DOHH2 (cell line): ENCODE data around the gene SCUBE1.

Experiments
- H3F3A ChIP-seq: fragments of 200-600 bp; sonication (generic), shearing (Covaris generic); 2 replicates; pipeline ENCODE4 v1.6.0; 2016; ENCODE audit warnings: antibody characterized with exemption, mild to moderate bottlenecking; ENCODE audit not compliant: control insufficient read depth, insufficient read depth
- H3K27ac ChIP-seq: fragments of 200-600 bp; sonication (generic); 2 replicates; pipeline ENCODE4 v1.5.1; 2014; ENCODE audit warnings: low read depth, mild to moderate bottlenecking, low read length, moderate library complexity
- H3K27me3 ChIP-seq: fragments of 200-600 bp; sonication (generic); 2 replicates; pipeline ENCODE4 v1.6.1; 2014; ENCODE audit warnings: mild to moderate bottlenecking, low read length, mixed read lengths; ENCODE audit not compliant: control insufficient read depth
- H3K36me3 ChIP-seq: fragments of 200-600 bp; sonication (generic); 2 replicates; pipeline ENCODE4 v1.6.1; 2014; ENCODE audit warnings: mild to moderate bottlenecking, low read length, moderate library complexity, mixed read lengths; ENCODE audit not compliant: control insufficient read depth
- H3K4me1 ChIP-seq: fragments of 200-600 bp; sonication (generic); 2 replicates; pipeline ENCODE4 v1.6.1; 2014; ENCODE audit warnings: mild to moderate bottlenecking, low read length, mixed read lengths; ENCODE audit not compliant: control insufficient read depth
- H3K4me2 ChIP-seq: fragments of 200-600 bp; sonication (generic); 2 replicates; pipeline ENCODE4 v1.6.0; 2014; ENCODE audit warnings: mild to moderate bottlenecking, low read length, moderate library complexity
- H3K4me3 ChIP-seq: fragments of 200-600 bp; sonication (generic); 2 replicates; pipeline ENCODE4 v1.5.1; 2014; ENCODE audit warnings: mild to moderate bottlenecking, low read length, mixed read lengths
- H3K79me2 ChIP-seq: fragments of 200-600 bp; sonication (generic); 2 replicates; pipeline ENCODE4 v1.6.1; 2014; ENCODE audit warnings: mild to moderate bottlenecking, low read length, mixed read lengths; ENCODE audit not compliant: control insufficient read depth
- H3K9me2 ChIP-seq: fragments of 200-600 bp; sonication (generic); replicated peaks from 2 replicates; pipeline ENCODE4 v1.6.1; 2014; ENCODE audit warnings: mild to moderate bottlenecking, low read length, mixed read lengths; ENCODE audit not compliant: control insufficient read depth
- H3K9me3 ChIP-seq: fragments of 200-600 bp; sonication (generic); 2 replicates; pipeline ENCODE4 v1.6.1; 2014; ENCODE audit warnings: antibody characterized with exemption, low read length, mixed read lengths; ENCODE audit not compliant: control insufficient read depth, insufficient read depth
- H4K20me1 ChIP-seq: fragments of 200-600 bp; sonication (generic); 2 replicates; pipeline ENCODE4 v1.6.0; 2014; ENCODE audit warnings: low read depth, mild to moderate bottlenecking, antibody characterized with exemption, low read length, moderate library complexity; ENCODE audit not compliant: control insufficient read depth, insufficient read depth
- CTCF ChIP-seq: fragments of 200-600 bp; sonication (generic); IDR thresholded peaks from one replicate; pipeline ENCODE4 v1.5.1; 2014; ENCODE audit warnings: antibody characterized with exemption, mild to moderate bottlenecking, low read depth, low read length; ENCODE audit not compliant: poor library complexity, severe bottlenecking
- EZH2phosphoT487 ChIP-seq: fragments of 200-600 bp; sonication (generic); IDR thresholded peaks from 2 replicates; pipeline ENCODE4 v1.6.1; 2017; ENCODE audit warnings: borderline replicate concordance, mild to moderate bottlenecking, antibody characterized with exemption, low read length, moderate library complexity, mixed read lengths

SCUBE1 gene

DNA sequence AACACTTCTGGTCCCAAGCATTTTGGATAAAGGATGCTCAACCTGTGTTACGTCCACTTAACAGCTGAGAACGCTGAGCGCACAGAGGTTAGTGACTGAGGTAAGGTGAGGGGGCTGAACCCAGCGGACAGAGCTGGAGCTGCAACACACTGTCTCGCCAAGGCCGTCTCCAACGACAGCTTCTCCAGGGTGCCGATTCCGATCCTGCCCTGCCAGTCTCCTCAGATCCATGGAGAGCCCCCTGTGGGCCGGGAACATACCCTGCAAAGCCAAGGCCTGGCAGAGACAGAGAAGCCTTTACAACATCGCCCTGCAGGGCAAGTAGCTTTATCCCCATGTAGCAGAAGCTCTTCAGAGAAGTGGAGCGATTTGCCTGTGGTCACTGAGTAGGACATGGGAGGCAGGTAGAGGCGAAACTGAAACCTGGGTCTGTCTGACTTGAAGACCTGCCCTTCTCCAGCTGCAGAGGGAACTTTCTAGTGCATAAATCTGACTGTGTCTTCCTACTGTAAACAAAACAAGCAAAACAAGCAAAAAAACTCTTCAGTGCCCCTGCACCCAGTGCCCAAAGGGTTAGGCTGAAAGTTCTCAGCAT lies 72.8 kb downstream of the SCUBE1 start:
- Histone ChIP-seq H3F3A (no peaks in the 10 kb centered on the region), H3K36me3 (no peaks in the 10 kb centered on the region), H3K4me1 (no peaks in the 10 kb centered on the region), H3K9me2 (no peaks in the 10 kb centered on the region), H3K4me3 (no peak overlapping the region), H3K79me2 (no peaks in the 10 kb centered on the region), H3K9me3 (no peaks in the 10 kb centered on the region), H4K20me1 (no peaks in the 10 kb centered on the region), H3K4me2 (no peak overlapping the region), H3K27me3 (peaks cover under 1% of the 10 kb centered on the region; the same call in 1 of the 2 replicates), H3K27ac (no peak overlapping the region)
- TF ChIP-seq CTCF (no peak), EZH2phosphoT487 (no peak)

GRCh38 chr22:43269646-43270045 lies 73.5 kb downstream of the SCUBE1 start:
- H3K36me3 ChIP-seq = no peaks in the 10 kb centered on the region
- no peaks in the 10 kb centered on the region for H3K9me2 ChIP-seq
- H3K4me1 ChIP-seq = no peaks in the 10 kb centered on the region
- H3K27ac ChIP-seq = no peak overlapping the region
- H3K4me2 ChIP-seq = no peak overlapping the region
- TF ChIP-seq CTCF (no peak), EZH2phosphoT487 (no peak)
- H3K27me3 ChIP-seq = peaks cover 8% of the 10 kb centered on the region
- H3K4me3 ChIP-seq = no peak overlapping the region
- no peaks in the 10 kb centered on the region for H4K20me1 ChIP-seq
- no peaks in the 10 kb centered on the region for H3F3A ChIP-seq
- H3K79me2 ChIP-seq = no peaks in the 10 kb centered on the region
- H3K9me3 ChIP-seq = no peaks in the 10 kb centered on the region

DNA sequence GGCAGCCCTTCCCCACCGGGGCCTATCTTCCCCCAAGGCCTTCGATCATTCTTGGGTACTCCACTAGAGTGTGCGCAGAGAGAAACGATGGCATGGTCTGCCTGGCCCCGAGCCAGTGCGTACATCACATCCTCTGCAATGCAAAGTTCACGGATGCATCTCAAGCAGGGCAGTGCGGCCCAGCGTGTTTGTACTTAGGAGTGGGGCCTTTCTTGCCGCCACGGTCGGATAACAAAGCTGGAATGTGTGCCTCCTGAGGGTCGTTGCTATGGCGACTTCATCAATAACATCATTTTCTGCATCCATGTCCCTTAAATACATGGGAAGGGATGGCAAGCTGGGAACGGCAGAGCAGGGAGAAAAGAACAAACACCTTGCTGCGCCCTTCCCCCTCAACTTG lies 73.9 kb downstream of the SCUBE1 start:
- H3K27ac ChIP-seq = no peak overlapping the region
- no peaks in the 10 kb centered on the region for H3K36me3 ChIP-seq
- H3K79me2 ChIP-seq = no peaks in the 10 kb centered on the region
- no peak overlapping the region for H3K4me3 ChIP-seq
- peaks cover under 1% of the 10 kb centered on the region for H3K4me1 ChIP-seq
- no peak for TF ChIP-seq CTCF
- TF ChIP-seq EZH2phosphoT487 = no peak
- H3F3A ChIP-seq = no peaks in the 10 kb centered on the region
- H3K9me2 ChIP-seq = no peaks in the 10 kb centered on the region
- no peaks in the 10 kb centered on the region for H4K20me1 ChIP-seq
- H3K27me3 ChIP-seq = peaks cover 12% of the 10 kb centered on the region
- H3K9me3 ChIP-seq = no peaks in the 10 kb centered on the region
- H3K4me2 ChIP-seq = no peak overlapping the region
